ENCODE data around the gene MUC22. TPM values are rescaled to one million over a fixed set of nuclear protein-coding genes. Genes with fewer than 3 reads are reported as not detected.
A peak's percentile ranks its signal among the peaks of the same experiment; 100 is the strongest.

MUC22 gene
- total RNA-seq, 1 donor from 2014 or later: not detected

DNA sequence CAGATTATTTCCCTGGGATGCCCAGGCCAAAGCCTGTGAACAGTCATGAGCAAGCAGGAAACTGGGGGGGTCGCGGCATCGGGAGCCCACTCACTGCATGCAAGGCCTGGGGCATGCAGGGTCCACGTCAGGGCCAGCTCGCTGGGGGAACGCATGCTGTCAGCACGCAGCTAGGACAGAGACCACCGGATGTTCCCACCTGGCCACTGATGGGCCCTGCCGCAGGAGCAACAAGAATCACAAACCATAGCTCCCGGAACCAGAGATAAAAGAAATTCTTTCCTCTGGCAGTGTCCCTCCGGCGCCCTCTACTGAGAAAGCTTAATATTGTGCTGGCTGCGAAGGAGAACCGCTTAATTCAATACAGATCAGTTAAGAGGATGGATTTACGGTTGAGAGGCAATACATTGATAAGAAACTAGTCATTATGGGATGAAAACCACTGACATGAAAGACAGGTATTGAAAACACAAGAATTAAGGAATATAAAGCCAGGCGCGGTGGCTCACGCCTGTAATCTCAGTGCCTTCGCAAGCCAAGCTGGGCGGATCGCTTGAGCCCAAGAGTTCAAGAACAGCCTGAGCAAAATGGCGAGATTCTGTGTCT lies 69.5 kb downstream of the MUC22 start:
- peak; percentile 45 for DNase-seq

GRCh38 chr6:31081872-31082271 lies 71.6 kb downstream of the MUC22 start:
- DNase-seq: no peak

DNA sequence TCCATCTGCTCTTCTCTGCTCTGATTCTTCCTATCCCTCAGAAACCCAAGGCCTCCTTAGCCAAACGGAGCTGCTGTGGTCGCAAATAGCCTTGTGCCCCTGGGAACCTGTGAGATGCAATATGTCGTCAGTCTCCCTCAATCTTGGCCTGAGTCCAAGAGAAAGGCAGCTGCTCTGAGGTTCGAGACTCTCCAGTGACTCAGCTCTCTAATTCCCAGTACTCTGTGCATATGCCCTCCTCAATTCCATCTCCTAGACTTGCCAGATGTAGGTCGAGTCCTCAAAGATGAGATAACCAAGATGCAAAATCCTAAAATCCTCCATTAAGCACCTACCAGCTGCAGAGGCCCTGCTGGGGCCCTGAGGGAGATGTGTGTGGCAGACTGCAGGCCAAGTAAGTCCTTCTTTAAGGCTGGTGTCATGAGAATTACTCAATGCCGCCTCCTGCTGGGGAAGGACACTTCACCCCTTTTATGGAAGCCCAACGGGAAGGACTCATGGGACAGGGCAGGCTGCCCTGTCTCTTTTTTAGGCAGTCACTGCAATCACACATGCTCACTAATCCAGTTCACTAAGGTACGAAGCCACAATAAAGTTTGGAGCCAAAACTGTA lies 73.6 kb downstream of the MUC22 start:
- no peak for DNase-seq

Small RNAs within 50 kb of the gene (small RNA-seq; reads per million reads assigned to genes)
- gene RNU6-1133P: 0.09 reads per million

Other genes starting within 250 kb of the MUC22 start
- gene DDR1, start 126.0 kb upstream of the MUC22 start, total RNA-seq: 108 TPM
- gene GTF2H4, start 102.3 kb upstream of the MUC22 start, total RNA-seq: 20.0 TPM
- gene VARS2, start 96.2 kb upstream of the MUC22 start, total RNA-seq: 31.2 TPM
- not detected for gene SFTA2, start 78.3 kb upstream of the MUC22 start, total RNA-seq
- not detected for gene MUCL3, start 69.5 kb upstream of the MUC22 start, total RNA-seq
- not detected for gene MUC21, start 26.8 kb upstream of the MUC22 start, total RNA-seq
- not detected for gene C6orf15, start 102.1 kb downstream of the MUC22 start, total RNA-seq
- gene PSORS1C1, start 104.3 kb downstream of the MUC22 start, total RNA-seq: not detected
- not detected for gene CDSN, start 110.0 kb downstream of the MUC22 start, total RNA-seq
- not detected for gene PSORS1C2, start 128.6 kb downstream of the MUC22 start, total RNA-seq
- 7.6 TPM for gene CCHCR1, start 147.3 kb downstream of the MUC22 start, total RNA-seq
- gene TCF19, start 148.1 kb downstream of the MUC22 start, total RNA-seq: 3.4 TPM
- not detected for gene POU5F1, start 160.2 kb downstream of the MUC22 start, total RNA-seq